Activated CD8-positive, alpha-beta T cell treated with anti-CD3 and anti-CD28 coated beads for 36 hours (primary cell): ENCODE results near the gene CENPP. TPM values are rescaled to one million over a fixed set of nuclear protein-coding genes. Genes with fewer than 3 reads are reported as not detected.

ENCODE experiments used
- ATAC-seq: fragments of 200-7000 bp; cut with Tn5 transposase; one replicate; pipeline ENCODE4 v1.10.0; 2021; ENCODE audit warnings: mild to moderate bottlenecking, moderate library complexity
- CTCF ChIA-PET: fragments of 350-600 bp; sonication (Branson Sonifier 250); formaldehyde crosslinking; loops from one replicate; lab custom pipeline; 2021; ENCODE audit warnings: antibody characterized with exemption; lab: Charles Lee
- POLR2A ChIA-PET: fragments of 350-600 bp; sonication (Branson Sonifier 250); formaldehyde crosslinking; loops from one replicate; lab custom pipeline; 2021; ENCODE audit warnings: antibody characterized with exemption; lab: Charles Lee
- DNase-seq: peaks from one replicate; pipeline ENCODE4 v3.0.0-alpha.2; 2020
- H3K27ac Mint-ChIP-seq: one replicate; pipeline ENCODE4 v1.8.0; 2021; ENCODE audit warnings: mild to moderate bottlenecking, mixed read lengths
- H3K27me3 Mint-ChIP-seq: one replicate; pipeline ENCODE4 v1.8.0; 2021; ENCODE audit warnings: mixed read lengths
- H3K36me3 Mint-ChIP-seq: one replicate; pipeline ENCODE4 v1.8.0; 2021; ENCODE audit warnings: low read depth, mixed read lengths
- H3K4me1 Mint-ChIP-seq: one replicate; pipeline ENCODE4 v1.8.0; 2021; ENCODE audit warnings: low read depth, mixed read lengths
- H3K4me3 Mint-ChIP-seq: one replicate; pipeline ENCODE4 v1.8.0; 2021; ENCODE audit warnings: mild to moderate bottlenecking, moderate library complexity, mixed read lengths
- H3K9me3 Mint-ChIP-seq: one replicate; pipeline ENCODE4 v1.8.0; 2021; ENCODE audit warnings: mixed read lengths
- CTCF ChIP-seq: fragments of 200-600 bp; IDR thresholded peaks from one replicate; pipeline ENCODE4 v1.8.0; 2022; ENCODE audit warnings: antibody characterized with exemption, mild to moderate bottlenecking
- intact Hi-C: fragments of 100-400 bp; cut with micrococcal nuclease; formaldehyde crosslinking; loops from one replicate; pipeline ENCODE4 v1.10.0; 2022
- total RNA-seq, 2 experiments: library from RNA; stranded (reverse); gene quantifications; one replicate each; pipeline ENCODE4 v1.2.3, GENCODE V29; 2021

CENPP gene
- total RNA-seq, 2 experiments from 2014 or later: 22.5 to 28.7 TPM

GRCh38 chr9:92598382-92598781 lies 272.6 kb downstream of the CENPP start:
- H3K9me3 Mint-ChIP-seq: no peaks in the 10 kb centered on the region
- ATAC-seq: no peak
- H3K27me3 Mint-ChIP-seq: no peaks in the 10 kb centered on the region
- no peaks in the 10 kb centered on the region for H3K4me1 Mint-ChIP-seq
- no peak for DNase-seq
- ChIA-PET POLR2A (interaction anchor here (1.3 kb wide), 1 partner anchor 11 kb away, joined by 3 read pairs; no protein-coding TSS in a partner anchor), CTCF (interaction anchor here (0.6 kb wide), 1 partner anchor 459 kb away, joined by 3 read pairs; no protein-coding TSS in a partner anchor)
- no peaks in the 10 kb centered on the region for H3K36me3 Mint-ChIP-seq
- H3K27ac Mint-ChIP-seq: no peak overlapping the region
- intact Hi-C loops: no loop called here
- no peak for TF ChIP-seq CTCF
- no peak overlapping the region for H3K4me3 Mint-ChIP-seq

GRCh38 chr9:92599938-92600461 lies 274.2 kb downstream of the CENPP start:
- DNase-seq (no peak), ATAC-seq (no peak)
- POLR2A ChIA-PET: no interaction called here
- Mint-ChIP-seq H3K27me3 (no peaks in the 10 kb centered on the region), H3K9me3 (no peaks in the 10 kb centered on the region), H3K4me3 (no peak overlapping the region), H3K36me3 (peaks cover 2% of the 10 kb centered on the region), H3K4me1 (no peaks in the 10 kb centered on the region), H3K27ac (no peak overlapping the region)
- TF ChIP-seq CTCF: no peak
- intact Hi-C loops: no loop called here
- CTCF ChIA-PET: interaction anchor here (0.6 kb wide), 1 partner anchor 73 kb away, joined by 3 read pairs; no protein-coding TSS in a partner anchor

- Mint-ChIP-seq H3K4me1 (no peaks in the 10 kb centered on the region), H3K27ac (no peak overlapping the region)
- no peak for ATAC-seq
These were observed 274.9 kb downstream of the CENPP start for GRCh38 chr9:92600462-92601261.

GRCh38 chr9:92601451-92601850 lies 275.7 kb downstream of the CENPP start:
- DNase-seq: no peak
- H3K4me3 Mint-ChIP-seq: no peak overlapping the region
- CTCF ChIA-PET: interaction anchor here (0.7 kb wide), 1 partner anchor 14 kb away, joined by 3 read pairs; no protein-coding TSS in a partner anchor
- no peak overlapping the region for H3K27ac Mint-ChIP-seq
- intact Hi-C loops: no loop called here
- H3K36me3 Mint-ChIP-seq: peaks cover 5% of the 10 kb centered on the region
- no peaks in the 10 kb centered on the region for H3K9me3 Mint-ChIP-seq
- no peak for ATAC-seq
- H3K4me1 Mint-ChIP-seq: no peaks in the 10 kb centered on the region
- no peak for TF ChIP-seq CTCF
- POLR2A ChIA-PET: interaction anchor here (0.9 to 1.4 kb wide), 2 partner anchors 13 to 15 kb away, joined by 3 read pairs; no protein-coding TSS in a partner anchor
- H3K27me3 Mint-ChIP-seq: no peaks in the 10 kb centered on the region

More at GRCh38 chr9:92600462-92601261, 274.9 kb downstream of the CENPP start:
- POLR2A ChIA-PET: no interaction called here
- Mint-ChIP-seq H3K4me3 (no peak overlapping the region), H3K36me3 (peaks cover 5% of the 10 kb centered on the region), H3K9me3 (no peaks in the 10 kb centered on the region), H3K27me3 (no peaks in the 10 kb centered on the region)
- CTCF ChIA-PET: interaction anchor here (0.7 kb wide), 1 partner anchor 15 kb away, joined by 3 read pairs; no protein-coding TSS in a partner anchor
- no peak for DNase-seq
- intact Hi-C loops: no loop called here
- no peak for TF ChIP-seq CTCF

- intact Hi-C loops: no loop called here
- Mint-ChIP-seq H3K36me3 (peaks cover 5% of the 10 kb centered on the region), H3K4me3 (no peak overlapping the region), H3K27ac (no peak overlapping the region), H3K27me3 (no peaks in the 10 kb centered on the region), H3K9me3 (no peaks in the 10 kb centered on the region), H3K4me1 (no peaks in the 10 kb centered on the region)
- ChIA-PET CTCF (no interaction called here), POLR2A (interaction anchor here (1.4 kb wide), 1 partner anchor 14 kb away, joined by 3 read pairs; no protein-coding TSS in a partner anchor)
- ATAC-seq (no peak), DNase-seq (no peak)
- TF ChIP-seq CTCF: no peak
These were observed 276.7 kb downstream of the CENPP start for GRCh38 chr9:92602413-92602812.
